GM03348 (cell line): ENCODE data around the gene TMC5.
"Not testable (repeated sequence)": the region's sequence is repeated elsewhere in the genome, so short reads cannot be mapped to it uniquely, and the experiment has no call there.

Source experiments
- DNase-seq: peaks from one replicate; pipeline ENCODE4 v3.0.0; 2012; ENCODE audit warnings: low spot score

TMC5 gene

GRCh38 chr16:19540241-19540970 is 122.7 kb downstream of the TMC5 start:
- no peak for DNase-seq

- DNase-seq = no peak
Measured at GRCh38 chr16:19542138-19542821, 124.6 kb downstream of the TMC5 start.

- not testable (repeated sequence) for DNase-seq
Measured at GRCh38 chr16:19543278-19543996, 125.8 kb downstream of the TMC5 start.

GRCh38 chr16:19548144-19548543 is 130.5 kb downstream of the TMC5 start:
- no peak for DNase-seq
